C4-2B (cell line): ENCODE data around the gene PARP1.

Source experiments
- ZFX ChIP-seq: fragments of 450-650 bp; IDR thresholded peaks from 2 replicates; pipeline ENCODE4 v1.6.1; 2017
- TF ChIP-seq, protein P1 (sequence below): fragments of 450-650 bp; conservative IDR thresholded peaks from 2 replicates; pipeline ENCODE4 v1.5.1; 2017; ENCODE audit warnings: mild to moderate bottlenecking

DNA sequence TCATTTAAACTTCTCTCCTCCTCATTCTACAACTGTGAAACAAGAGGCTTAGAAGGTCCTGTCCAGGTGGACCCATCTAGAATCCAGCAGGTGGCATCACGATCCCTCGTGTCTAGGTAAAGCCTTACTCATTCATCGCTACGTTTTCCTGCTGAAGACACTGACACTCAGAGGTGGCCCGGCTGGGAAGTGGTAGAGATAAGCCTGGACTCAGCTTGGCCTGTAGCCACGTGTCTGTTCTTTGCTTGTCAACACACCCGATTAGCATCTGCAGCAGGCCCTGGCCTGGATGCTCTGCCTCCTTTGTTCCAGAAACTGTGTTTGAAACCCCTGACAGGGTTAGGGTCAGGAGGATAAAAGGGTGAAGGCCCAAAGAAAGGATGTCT, 43.4 kb downstream of the PARP1 start:
- TF ChIP-seq ZFX = no peak
- TF ChIP-seq, protein P1, sequence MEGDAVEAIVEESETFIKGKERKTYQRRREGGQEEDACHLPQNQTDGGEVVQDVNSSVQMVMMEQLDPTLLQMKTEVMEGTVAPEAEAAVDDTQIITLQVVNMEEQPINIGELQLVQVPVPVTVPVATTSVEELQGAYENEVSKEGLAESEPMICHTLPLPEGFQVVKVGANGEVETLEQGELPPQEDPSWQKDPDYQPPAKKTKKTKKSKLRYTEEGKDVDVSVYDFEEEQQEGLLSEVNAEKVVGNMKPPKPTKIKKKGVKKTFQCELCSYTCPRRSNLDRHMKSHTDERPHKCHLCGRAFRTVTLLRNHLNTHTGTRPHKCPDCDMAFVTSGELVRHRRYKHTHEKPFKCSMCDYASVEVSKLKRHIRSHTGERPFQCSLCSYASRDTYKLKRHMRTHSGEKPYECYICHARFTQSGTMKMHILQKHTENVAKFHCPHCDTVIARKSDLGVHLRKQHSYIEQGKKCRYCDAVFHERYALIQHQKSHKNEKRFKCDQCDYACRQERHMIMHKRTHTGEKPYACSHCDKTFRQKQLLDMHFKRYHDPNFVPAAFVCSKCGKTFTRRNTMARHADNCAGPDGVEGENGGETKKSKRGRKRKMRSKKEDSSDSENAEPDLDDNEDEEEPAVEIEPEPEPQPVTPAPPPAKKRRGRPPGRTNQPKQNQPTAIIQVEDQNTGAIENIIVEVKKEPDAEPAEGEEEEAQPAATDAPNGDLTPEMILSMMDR = no peak
